Ectodermal cell (in vitro differentiated cells): ENCODE data around the gene OSTM1. TPM values are rescaled to one million over a fixed set of nuclear protein-coding genes. Genes with fewer than 3 reads are reported as not detected.

ENCODE experiments used
- H3K27ac ChIP-seq: 2 replicates; pipeline ENCODE4 v1.7.0; 2013; ENCODE audit warnings: mild to moderate bottlenecking, low read depth, low read length; ENCODE audit not compliant: insufficient read depth, poor library complexity, severe bottlenecking
- H3K27me3 ChIP-seq: 2 replicates; pipeline ENCODE4 v1.7.0; 2013; ENCODE audit warnings: mild to moderate bottlenecking, low read length; ENCODE audit not compliant: insufficient read depth, control insufficient read depth, poor library complexity, severe bottlenecking
- H3K36me3 ChIP-seq: one replicate; pipeline ENCODE4 v1.7.0; 2013; ENCODE audit warnings: low read length; ENCODE audit not compliant: control insufficient read depth, insufficient read depth
- H3K4me1 ChIP-seq: one replicate; pipeline ENCODE4 v1.7.0; 2013; ENCODE audit warnings: low read length; ENCODE audit not compliant: control insufficient read depth, insufficient read depth
- H3K4me3 ChIP-seq: 2 replicates; pipeline ENCODE4 v1.7.0; 2013; ENCODE audit warnings: low read depth, low read length, control low read depth; ENCODE audit not compliant: insufficient read depth
- H3K9me3 ChIP-seq: 2 replicates; pipeline ENCODE4 v1.7.0; 2013; ENCODE audit warnings: mild to moderate bottlenecking, low read length, moderate library complexity; ENCODE audit not compliant: control insufficient read depth
- WGBS, 2 experiments: methylation state at CpG; one replicate each; pipeline ENCODE4 v1.1.7; 2013; ENCODE audit warnings: missing lambda C conversion rate in 2 of 2; 5-methylcytosine and 5-hydroxymethylcytosine counted together
- polyA plus RNA-seq, 4 experiments: library from polyadenylated mRNA; stranded (reverse); fragments of 50-300 nt; gene quantifications; one replicate each; pipeline ENCODE4 v1.2.3, GENCODE V29; 2013

OSTM1 gene
- 20.6 TPM for polyA plus RNA-seq (2013, experiment 1 of 4)
- polyA plus RNA-seq (2013, experiment 2 of 4) = 24.9 TPM
- polyA plus RNA-seq (2013, experiment 3 of 4) = 23.3 TPM
- 28.5 TPM for polyA plus RNA-seq (2013, experiment 4 of 4)

- Histone ChIP-seq H3K27ac (no peak within 1 kb of the TSS), H3K9me3 (no peaks in the 10 kb centered on the region), H3K27me3 (no peaks in the 10 kb centered on the region), H3K4me3 (peak within 1 kb of the TSS; percentile 98), H3K36me3 (no peaks in the 10 kb centered on the region), H3K4me1 (peaks cover 8% of the 10 kb centered on the region)
- 0% methylated on average over 86 of the region's 86 CpGs for WGBS, 2 experiments
Measured at GRCh38 chr6:108074359-108075144, at the start of gene OSTM1. OSTM1 (minus strand) TSS chr6:108074741; CDS start chr6:108074651, 90 bp downstream.

GRCh38 chr6:108123946-108124345, 49.4 kb upstream of the OSTM1 start:
- Histone ChIP-seq H3K9me3 (no peaks in the 10 kb centered on the region), H3K4me3 (no peak overlapping the region), H3K36me3 (no peaks in the 10 kb centered on the region), H3K27ac (no peak overlapping the region), H3K4me1 (peaks cover 10% of the 10 kb centered on the region), H3K27me3 (peaks cover 99% of the 10 kb centered on the region)
- WGBS, 2 experiments = 18 to 26% methylated on average over 7 of the region's 7 CpGs

- Histone ChIP-seq H3K27me3 (peaks cover 99% of the 10 kb centered on the region), H3K4me1 (peaks cover 12% of the 10 kb centered on the region), H3K27ac (no peak overlapping the region), H3K36me3 (no peaks in the 10 kb centered on the region), H3K9me3 (no peaks in the 10 kb centered on the region), H3K4me3 (no peak overlapping the region)
- WGBS, 2 experiments = 37 to 45% methylated on average over 13 of the region's 13 CpGs
Measured at GRCh38 chr6:108123481-108123929, 49.0 kb upstream of the OSTM1 start.

GRCh38 chr6:108121612-108122011, 47.1 kb upstream of the OSTM1 start:
- H3K4me3 ChIP-seq = no peak overlapping the region
- WGBS, 2 experiments = 49 to 58% methylated on average over 10 of the region's 10 CpGs
- no peak overlapping the region for H3K27ac ChIP-seq
- H3K4me1 ChIP-seq = peaks cover 25% of the 10 kb centered on the region
- peaks cover 99% of the 10 kb centered on the region for H3K27me3 ChIP-seq
- H3K36me3 ChIP-seq = no peaks in the 10 kb centered on the region
- no peaks in the 10 kb centered on the region for H3K9me3 ChIP-seq

GRCh38 chr6:108120311-108120710, 45.8 kb upstream of the OSTM1 start:
- no peak overlapping the region for H3K27ac ChIP-seq
- WGBS, 2 experiments = 1 to 2% methylated on average over 10 of the region's 12 CpGs
- H3K27me3 ChIP-seq = peaks cover 100% of the 10 kb centered on the region
- H3K9me3 ChIP-seq = no peaks in the 10 kb centered on the region
- no peaks in the 10 kb centered on the region for H3K36me3 ChIP-seq
- no peak overlapping the region for H3K4me3 ChIP-seq
- H3K4me1 ChIP-seq = peaks cover 30% of the 10 kb centered on the region

- Histone ChIP-seq H3K27ac (no peak overlapping the region), H3K4me3 (peak overlapping the region; percentile 24), H3K36me3 (no peaks in the 10 kb centered on the region), H3K9me3 (no peaks in the 10 kb centered on the region), H3K4me1 (peaks cover 34% of the 10 kb centered on the region), H3K27me3 (peaks cover 100% of the 10 kb centered on the region)
- 1 to 2% methylated on average over 24 of the region's 24 CpGs for WGBS, 2 experiments
Measured at GRCh38 chr6:108119769-108120141, 45.2 kb upstream of the OSTM1 start.

GRCh38 chr6:108118810-108119768, 44.5 kb upstream of the OSTM1 start:
- peaks cover 100% of the 10 kb centered on the region for H3K27me3 ChIP-seq
- H3K36me3 ChIP-seq = no peaks in the 10 kb centered on the region
- 0 to 1% methylated on average over 67 of the region's 67 CpGs for WGBS, 2 experiments
- peak overlapping the region; percentile 24 for H3K4me3 ChIP-seq
- H3K4me1 ChIP-seq = peaks cover 34% of the 10 kb centered on the region
- H3K9me3 ChIP-seq = no peaks in the 10 kb centered on the region
- H3K27ac ChIP-seq = no peak overlapping the region

- Histone ChIP-seq H3K27me3 (peaks cover 100% of the 10 kb centered on the region), H3K4me3 (no peak overlapping the region), H3K9me3 (no peaks in the 10 kb centered on the region), H3K27ac (no peak overlapping the region), H3K36me3 (no peaks in the 10 kb centered on the region), H3K4me1 (peaks cover 40% of the 10 kb centered on the region)
- 0 to 1% methylated on average over 44 to 45 of the region's 45 CpGs for WGBS, 2 experiments
Measured at GRCh38 chr6:108118359-108118724, 43.8 kb upstream of the OSTM1 start.

- peaks cover 40% of the 10 kb centered on the region for H3K4me1 ChIP-seq
- 1% methylated on average over 72 of the region's 72 CpGs for WGBS, 2 experiments
- peak overlapping the region; percentile 28 for H3K4me3 ChIP-seq
- peaks cover 100% of the 10 kb centered on the region for H3K27me3 ChIP-seq
- no peak overlapping the region for H3K27ac ChIP-seq
- H3K9me3 ChIP-seq = no peaks in the 10 kb centered on the region
- no peaks in the 10 kb centered on the region for H3K36me3 ChIP-seq
Measured at GRCh38 chr6:108117427-108118358, 43.2 kb upstream of the OSTM1 start.
